ENCODE data around the gene TIMP2. TPM values are rescaled to one million over a fixed set of nuclear protein-coding genes. Genes with fewer than 3 reads are reported as not detected.

The TIMP2 gene
- total and polyA plus RNA-seq, 2 donors (not counting 3 experiments of a cell fraction or from before 2014, with no cell fraction given), result 138 to 318 TPM

GRCh38 chr17:78834571-78834970 lies 90.6 kb downstream of the TIMP2 start:
- TF ChIP-seq JUN (IDR thresholded peaks at IDR 0.05; ENCODE audit: borderline replicate concordance, insufficient read depth, insufficient read length, low read depth) (no peak), GATA2 (IDR thresholded peaks at IDR 0.05; ENCODE audit: insufficient read depth, insufficient read length, low read depth, low read length) (no peak), FOS (IDR thresholded peaks at IDR 0.05; ENCODE audit: borderline replicate concordance, insufficient read depth, low read length) (no peak), POLR2AphosphoS5 (IDR thresholded peaks at IDR 0.05; ENCODE audit: insufficient read depth, low read depth, low read length) (no peak), MYC (IDR thresholded peaks at IDR 0.05; ENCODE audit: low read depth, low read length) (no peak), POLR2A (IDR thresholded peaks at IDR 0.05; ENCODE audit: low read depth, low read length) (no peak), MAX (IDR thresholded peaks at IDR 0.05; ENCODE audit: insufficient read depth, insufficient read length) (no peak), EZH2 (IDR thresholded peaks at IDR 0.05; ENCODE audit: borderline replicate concordance, low read depth, low read length, severe bottlenecking) (no peak), CTCF (IDR thresholded peaks at IDR 0.05; ENCODE audit: extremely low read depth in 1 of 2, insufficient read depth in 1 of 2, low read depth in 1 of 2, low read length in 2 of 2) (no peak)
- H2AFZ ChIP-seq (ENCODE audit: low read depth, low read length), result no peak overlapping the region
- peaks cover 32% of the 10 kb centered on the region for H3K79me2 ChIP-seq (ENCODE audit: control insufficient read depth, insufficient read depth, low read length)
- no peak overlapping the region for H3K27ac ChIP-seq (ENCODE audit: insufficient read depth, low read depth, low read length)
- peaks cover 10% of the 10 kb centered on the region for H3K4me1 ChIP-seq (ENCODE audit: control insufficient read depth, extremely low read depth, insufficient read depth, low read length)
- FAIRE-seq (no peak), DNase-seq (ENCODE audit: low read depth, low spot score) (no peak)
- no peaks in the 10 kb centered on the region for H3K9me3 ChIP-seq (replicated peaks; ENCODE audit: control insufficient read depth, insufficient read depth, low read length)
- no peak overlapping the region for H3K9ac ChIP-seq (replicated peaks; ENCODE audit: extremely low read depth, insufficient read depth, low read length)
- ChIA-PET POLR2A (no interaction called here), CTCF (no interaction called here)
- H3K4me2 ChIP-seq (ENCODE audit: insufficient read depth, low read length), result no peak overlapping the region
- no peaks in the 10 kb centered on the region for H4K20me1 ChIP-seq (replicated peaks; ENCODE audit: control insufficient read depth, extremely low read depth, insufficient read depth, low read length)
- no peak overlapping the region for H3K4me3 ChIP-seq (replicated peaks in 1 of 3; ENCODE audit: insufficient read depth in 1 of 3, low read depth in 1 of 3, low read length in 3 of 3)
- BruUV-seq (replicated peaks), result no TSS peak
- dilution Hi-C loops (cut with MboI; ENCODE audit: extremely low pct_ligation_motif_present, low sequenced_read_pairs), result no loop called here
- H3K36me3 ChIP-seq (ENCODE audit: control insufficient read depth in 2 of 2, extremely low read depth in 1 of 2, insufficient read depth in 2 of 2, low read length in 2 of 2), result peaks cover 29 to 42% of the 10 kb centered on the region in 2 experiments
- H3K27me3 ChIP-seq (ENCODE audit: control insufficient read depth in 2 of 2, insufficient read depth in 2 of 2, low read length in 2 of 2), result no peaks in the 10 kb centered on the region
- intact Hi-C loops (cut with micrococcal nuclease), result no loop called here
- H3K9me1 ChIP-seq (replicated peaks; ENCODE audit: control insufficient read depth, extremely low read depth, insufficient read depth, low read length), result no peaks in the 10 kb centered on the region
